NT2/D1 (cell line): ENCODE measurements around the gene FCRL6.

ENCODE experiments used
- DNase-seq: peaks from one replicate; pipeline ENCODE4 v3.0.0-alpha.2; 2011; ENCODE audit warnings: low read depth, low spot score
- H3K27me3 ChIP-seq: 2 replicates; pipeline ENCODE4 v1.6.0; 2011; ENCODE audit warnings: mild to moderate bottlenecking; ENCODE audit not compliant: insufficient read length, insufficient read depth
- H3K36me3 ChIP-seq: 2 replicates; pipeline ENCODE4 v1.6.1; 2011; ENCODE audit warnings: mild to moderate bottlenecking, low read length, mixed read lengths; ENCODE audit not compliant: insufficient read depth, insufficient read length
- H3K4me1 ChIP-seq: 2 replicates; pipeline ENCODE4 v1.5.1; 2011; ENCODE audit not compliant: insufficient read depth, insufficient read length
- H3K4me3 ChIP-seq: 2 replicates; pipeline ENCODE4 v1.5.1; 2011; ENCODE audit warnings: low read depth; ENCODE audit not compliant: insufficient read length
- H3K9ac ChIP-seq: 2 replicates; pipeline ENCODE4 v1.6.0; 2011; ENCODE audit warnings: low read depth; ENCODE audit not compliant: insufficient read length
- H3K9me3 ChIP-seq: 2 replicates; pipeline ENCODE4 v1.5.1; 2011; ENCODE audit warnings: mild to moderate bottlenecking, low read length; ENCODE audit not compliant: insufficient read depth
- SUZ12 ChIP-seq: IDR thresholded peaks from 2 replicates; pipeline ENCODE4 v1.6.1; 2011; ENCODE audit not compliant: insufficient read length, insufficient read depth; ENCODE audit errors: extremely low read depth
- YY1 ChIP-seq: IDR thresholded peaks from 2 replicates; pipeline ENCODE4 v1.6.1; 2011; ENCODE audit not compliant: insufficient read length, insufficient read depth
- ZNF274 ChIP-seq: IDR thresholded peaks from 2 replicates; pipeline ENCODE4 v1.6.1; 2011; ENCODE audit warnings: mild to moderate bottlenecking, low read depth, low read length

Gene FCRL6

GRCh38 chr1:159835862-159836525 lies 33.8 kb downstream of the FCRL6 start:
- no peak for DNase-seq
- no peaks in the 10 kb centered on the region for H3K9me3 ChIP-seq

GRCh38 chr1:159838715-159839114 lies 36.6 kb downstream of the FCRL6 start:
- Histone ChIP-seq H3K9me3 (no peaks in the 10 kb centered on the region), H3K36me3 (no peaks in the 10 kb centered on the region), H3K4me3 (no peak overlapping the region), H3K4me1 (no peaks in the 10 kb centered on the region), H3K9ac (no peak overlapping the region), H3K27me3 (no peaks in the 10 kb centered on the region)
- DNase-seq, result no peak
- TF ChIP-seq YY1, result no peak

More at GRCh38 chr1:159835862-159836525, 33.8 kb downstream of the FCRL6 start:
- TF ChIP-seq SUZ12, result no peak
- TF ChIP-seq YY1, result no peak
- no peak for TF ChIP-seq ZNF274
- Histone ChIP-seq H3K4me1 (no peaks in the 10 kb centered on the region), H3K36me3 (no peaks in the 10 kb centered on the region), H3K4me3 (no peak overlapping the region), H3K9ac (no peak overlapping the region), H3K27me3 (peaks cover 4% of the 10 kb centered on the region)

GRCh38 chr1:159839116-159839849 lies 37.1 kb downstream of the FCRL6 start:
- H3K9ac ChIP-seq, result no peak overlapping the region
- H3K9me3 ChIP-seq, result no peaks in the 10 kb centered on the region
- DNase-seq, result no peak
- peaks cover under 1% of the 10 kb centered on the region for H3K27me3 ChIP-seq
- TF ChIP-seq SUZ12 (no peak), YY1 (no peak), ZNF274 (no peak)
- H3K4me1 ChIP-seq, result no peaks in the 10 kb centered on the region
- H3K4me3 ChIP-seq, result no peak overlapping the region
- no peaks in the 10 kb centered on the region for H3K36me3 ChIP-seq

- no peak for TF ChIP-seq SUZ12
- TF ChIP-seq YY1, result no peak
- no peak for TF ChIP-seq ZNF274
- H3K36me3 ChIP-seq, result no peaks in the 10 kb centered on the region
Measured at GRCh38 chr1:159841749-159842148, 39.6 kb downstream of the FCRL6 start.

GRCh38 chr1:159843459-159843858 lies 41.3 kb downstream of the FCRL6 start:
- Histone ChIP-seq H3K4me1 (no peaks in the 10 kb centered on the region), H3K9ac (no peak overlapping the region), H3K9me3 (no peaks in the 10 kb centered on the region), H3K27me3 (peaks cover 3% of the 10 kb centered on the region), H3K4me3 (no peak overlapping the region), H3K36me3 (no peaks in the 10 kb centered on the region)
- TF ChIP-seq YY1 (no peak), SUZ12 (no peak), ZNF274 (no peak)
- DNase-seq, result no peak

More at GRCh38 chr1:159841749-159842148, 39.6 kb downstream of the FCRL6 start:
- no peak overlapping the region for H3K4me3 ChIP-seq
- DNase-seq, result no peak
- H3K4me1 ChIP-seq, result no peaks in the 10 kb centered on the region
- no peak overlapping the region for H3K9ac ChIP-seq
- no peaks in the 10 kb centered on the region for H3K9me3 ChIP-seq
- H3K27me3 ChIP-seq, result peaks cover 3% of the 10 kb centered on the region

- Histone ChIP-seq H3K9ac (no peak overlapping the region), H3K36me3 (no peaks in the 10 kb centered on the region), H3K4me3 (no peak overlapping the region), H3K27me3 (peaks cover 3% of the 10 kb centered on the region), H3K4me1 (no peaks in the 10 kb centered on the region), H3K9me3 (no peaks in the 10 kb centered on the region)
- TF ChIP-seq YY1, result no peak
- no peak for TF ChIP-seq SUZ12
- TF ChIP-seq ZNF274, result no peak
- no peak for DNase-seq
Measured at GRCh38 chr1:159845751-159846629, 43.8 kb downstream of the FCRL6 start.

- no peaks in the 10 kb centered on the region for H3K9me3 ChIP-seq
- no peaks in the 10 kb centered on the region for H3K36me3 ChIP-seq
- TF ChIP-seq YY1 (no peak), SUZ12 (no peak), ZNF274 (no peak)
- H3K9ac ChIP-seq, result no peak overlapping the region
- H3K27me3 ChIP-seq, result peaks cover 3% of the 10 kb centered on the region
- DNase-seq, result no peak
- no peak overlapping the region for H3K4me3 ChIP-seq
- H3K4me1 ChIP-seq, result no peaks in the 10 kb centered on the region
Measured at GRCh38 chr1:159847231-159847630, 45.1 kb downstream of the FCRL6 start.
